AG04449 (cell line): ENCODE results near the gene CCM2.

ENCODE experiments used
- CTCF ChIA-PET: fragments of 350-600 bp; formaldehyde crosslinking; extraction: SDS; loops from one replicate; lab custom pipeline; 2021; ENCODE audit warnings: antibody characterized with exemption; lab: Yijun Ruan, JAX
- POLR2A ChIA-PET: fragments of 400-600, 350-600 bp; formaldehyde crosslinking; extraction: SDS; loops from one replicate; lab custom pipeline; 2020; ENCODE audit warnings: antibody characterized with exemption, inconsistent platforms; lab: Yijun Ruan, JAX
- DNase-seq: peaks from one replicate; pipeline ENCODE4 v3.0.0-alpha.2; 2010; ENCODE audit warnings: low read depth, low spot score
- H3K4me3 ChIP-seq: 2 replicates; pipeline ENCODE4 v1.5.1; 2011; ENCODE audit warnings: low read depth, mild to moderate bottlenecking, control low read depth, low read length
- CTCF ChIP-seq: IDR thresholded peaks from one replicate; pipeline ENCODE4 v1.5.1; 2011; ENCODE audit warnings: mild to moderate bottlenecking, moderate library complexity, low read length, control low read depth, inconsistent platforms; ENCODE audit not compliant: insufficient read depth; ENCODE audit errors: missing control alignments

The CCM2 gene

GRCh38 chr7:44979481-44980392 lies 20.3 kb upstream of the CCM2 start:
- POLR2A ChIA-PET = interaction anchor here (0.7 kb wide), 1 partner anchor 75 kb away, joined by 3 read pairs; no protein-coding TSS in a partner anchor
- no peak overlapping the region for H3K4me3 ChIP-seq
- CTCF ChIA-PET = interaction anchor here (4.7 kb wide), 1 partner anchor 6 kb away, joined by 24 read pairs; no protein-coding TSS in a partner anchor

GRCh38 chr7:44980393-44981034 lies 19.5 kb upstream of the CCM2 start:
- no peak for TF ChIP-seq CTCF
- H3K4me3 ChIP-seq = no peak overlapping the region
- ChIA-PET CTCF (interaction anchor here (4.7 kb wide), 1 partner anchor 7 kb away, joined by 24 read pairs; no protein-coding TSS in a partner anchor), POLR2A (interaction anchor here (0.7 kb wide), 1 partner anchor 74 kb away, joined by 3 read pairs; no protein-coding TSS in a partner anchor)
- DNase-seq = no peak

More at GRCh38 chr7:44979481-44980392, 20.3 kb upstream of the CCM2 start:
- no peak for TF ChIP-seq CTCF
- DNase-seq = no peak

GRCh38 chr7:44981035-44981706 lies 18.8 kb upstream of the CCM2 start:
- ChIA-PET POLR2A (interaction anchor here (1.8 kb wide), 1 partner anchor 8 kb away, joined by 6 read pairs; no protein-coding TSS in a partner anchor), CTCF (interaction anchor here (4.7 kb wide), 1 partner anchor 8 kb away, joined by 24 read pairs; no protein-coding TSS in a partner anchor)
- no peak for DNase-seq
- TF ChIP-seq CTCF = no peak
- no peak overlapping the region for H3K4me3 ChIP-seq

- TF ChIP-seq CTCF = no peak
- ChIA-PET POLR2A (interaction anchor here (0.7 to 1.8 kb wide), 2 partner anchors 9 to 98 kb away, joined by 3 to 6 read pairs; no protein-coding TSS in a partner anchor), CTCF (interaction anchor here (0.6 to 4.7 kb wide), 4 partner anchors 9 to 153 kb away, joined by 3 to 24 read pairs (median 4); no protein-coding TSS in a partner anchor)
- no peak overlapping the region for H3K4me3 ChIP-seq
- no peak for DNase-seq
Observed at GRCh38 chr7:44982535-44982923, 17.5 kb upstream of the CCM2 start.

GRCh38 chr7:44982970-44983369 lies 17.0 kb upstream of the CCM2 start:
- TF ChIP-seq CTCF = no peak
- POLR2A ChIA-PET = no interaction called here
- CTCF ChIA-PET = interaction anchor here (1.0 to 4.7 kb wide), 2 partner anchors 10 to 153 kb away, joined by 3 to 24 read pairs; no protein-coding TSS in a partner anchor
- no peak overlapping the region for H3K4me3 ChIP-seq
- DNase-seq = no peak
